ENCODE measurements around the gene SPESP1. TPM values are rescaled to one million over a fixed set of nuclear protein-coding genes. Genes with fewer than 3 reads are reported as not detected.
A peak's percentile ranks its signal among the peaks of the same experiment; 100 is the strongest.

The SPESP1 gene
- polyA plus RNA-seq, 2 of the 4 experiments (the other 2 are of a cell fraction) = not detected

DNA sequence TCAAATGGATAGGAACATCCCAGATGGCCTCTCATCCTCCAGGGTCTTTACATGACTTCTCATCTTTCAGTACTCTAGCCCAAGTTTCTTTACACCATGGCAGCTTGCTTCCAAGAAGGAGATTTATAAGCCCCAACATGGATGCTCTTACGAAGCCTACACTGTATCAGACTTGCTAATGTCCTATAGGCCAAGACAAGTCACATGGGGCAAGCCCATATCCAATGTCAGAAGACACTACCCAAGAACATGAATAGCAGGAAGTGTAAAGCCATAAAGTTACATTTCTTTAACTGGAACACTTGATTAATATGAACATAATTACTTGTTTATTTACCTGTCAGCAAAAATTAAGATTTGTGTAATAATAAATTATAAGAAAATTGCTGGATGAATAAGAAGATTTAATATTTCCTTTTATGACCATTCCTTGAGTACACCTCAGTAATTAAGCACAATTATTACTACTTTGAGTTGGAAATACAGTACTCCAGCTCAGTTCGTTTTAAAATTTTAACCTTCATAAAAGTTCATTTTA, 5.1 kb downstream of the SPESP1 start:
- Histone ChIP-seq H3K9me3 (no peaks in the 10 kb centered on the region), H3K4me1 (no peaks in the 10 kb centered on the region), H3K4me2 (no peak overlapping the region), H3K4me3 (no peak overlapping the region), H3K27ac (no peak overlapping the region)
- POLR2A ChIA-PET = no interaction called here
- FAIRE-seq = no peak
- ATAC-seq = peak in 1 of 2 experiments; percentile 48; a peak in 1 of 6 replicates
- peak; percentile 54 for TF ChIP-seq USF2 (IDR thresholded peaks at IDR 0.05)
- peak; percentile 81 for TF ChIP-seq MAFK (IDR thresholded peaks at IDR 0.05; ENCODE audit: partially characterized antibody)
- TF ChIP-seq HOXB13 (CRISPR knock-in tag; IDR thresholded peaks at IDR 0.05; ENCODE audit: low read depth) = no peak
- peak in 1 of 2 experiments; percentile 17 for DNase-seq (ENCODE audit: low read depth in 1 of 2, low spot score in 1 of 2)
- CTCF ChIA-PET = interaction anchor here (0.5 to 4.8 kb wide), 4 partner anchors 9 to 549 kb away, joined by 3 to 27 read pairs (median 4); no protein-coding TSS in a partner anchor
- WGBS (ENCODE audit: missing lambda C conversion rate) = 7% methylated on average over 2 of the region's 2 CpGs

DNA sequence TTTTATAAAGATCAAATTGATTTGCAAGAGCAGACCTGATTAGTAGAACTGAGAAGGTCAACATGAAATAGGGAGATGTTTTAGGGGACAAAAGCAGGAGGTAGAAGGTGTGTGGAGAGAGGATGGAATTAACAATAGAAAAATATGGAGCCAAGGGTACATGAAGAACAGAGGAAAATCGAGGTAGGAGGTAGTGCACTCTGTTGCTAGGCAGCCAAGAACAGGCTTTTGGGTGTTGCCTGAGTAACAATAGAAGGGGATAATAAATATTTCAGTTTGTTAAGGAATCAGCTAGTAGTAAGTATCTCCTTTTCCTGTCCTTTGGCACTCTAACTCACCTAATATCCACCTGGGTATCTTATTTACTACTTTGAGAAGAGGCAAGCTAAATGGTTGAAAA, 9.2 kb downstream of the SPESP1 start:
- DNase-seq (ENCODE audit: low read depth in 1 of 2, low spot score in 1 of 2) (no peak), ATAC-seq (no peak), FAIRE-seq (peak; percentile 46)
- POLR2A ChIA-PET = no interaction called here
- H3K4me3 ChIP-seq = no peak overlapping the region
- no peaks in the 10 kb centered on the region for H3K4me1 ChIP-seq
- CTCF ChIA-PET = interaction anchor here (0.9 to 1.9 kb wide), 4 partner anchors 13 to 263 kb away, joined by 3 to 8 read pairs (median 5); no protein-coding TSS in a partner anchor
- H3K9me3 ChIP-seq = no peaks in the 10 kb centered on the region; the same call in 2 of the 3 replicates
- 0% methylated on average over 1 of the region's 1 CpG for WGBS (ENCODE audit: missing lambda C conversion rate)
- no peak overlapping the region for H3K27ac ChIP-seq
- TF ChIP-seq RARB (CRISPR knock-in tag; IDR thresholded peaks at IDR 0.05) = no peak
- TF ChIP-seq CEBPB (IDR thresholded peaks at IDR 0.05) = no peak
- TF ChIP-seq, protein P1, sequence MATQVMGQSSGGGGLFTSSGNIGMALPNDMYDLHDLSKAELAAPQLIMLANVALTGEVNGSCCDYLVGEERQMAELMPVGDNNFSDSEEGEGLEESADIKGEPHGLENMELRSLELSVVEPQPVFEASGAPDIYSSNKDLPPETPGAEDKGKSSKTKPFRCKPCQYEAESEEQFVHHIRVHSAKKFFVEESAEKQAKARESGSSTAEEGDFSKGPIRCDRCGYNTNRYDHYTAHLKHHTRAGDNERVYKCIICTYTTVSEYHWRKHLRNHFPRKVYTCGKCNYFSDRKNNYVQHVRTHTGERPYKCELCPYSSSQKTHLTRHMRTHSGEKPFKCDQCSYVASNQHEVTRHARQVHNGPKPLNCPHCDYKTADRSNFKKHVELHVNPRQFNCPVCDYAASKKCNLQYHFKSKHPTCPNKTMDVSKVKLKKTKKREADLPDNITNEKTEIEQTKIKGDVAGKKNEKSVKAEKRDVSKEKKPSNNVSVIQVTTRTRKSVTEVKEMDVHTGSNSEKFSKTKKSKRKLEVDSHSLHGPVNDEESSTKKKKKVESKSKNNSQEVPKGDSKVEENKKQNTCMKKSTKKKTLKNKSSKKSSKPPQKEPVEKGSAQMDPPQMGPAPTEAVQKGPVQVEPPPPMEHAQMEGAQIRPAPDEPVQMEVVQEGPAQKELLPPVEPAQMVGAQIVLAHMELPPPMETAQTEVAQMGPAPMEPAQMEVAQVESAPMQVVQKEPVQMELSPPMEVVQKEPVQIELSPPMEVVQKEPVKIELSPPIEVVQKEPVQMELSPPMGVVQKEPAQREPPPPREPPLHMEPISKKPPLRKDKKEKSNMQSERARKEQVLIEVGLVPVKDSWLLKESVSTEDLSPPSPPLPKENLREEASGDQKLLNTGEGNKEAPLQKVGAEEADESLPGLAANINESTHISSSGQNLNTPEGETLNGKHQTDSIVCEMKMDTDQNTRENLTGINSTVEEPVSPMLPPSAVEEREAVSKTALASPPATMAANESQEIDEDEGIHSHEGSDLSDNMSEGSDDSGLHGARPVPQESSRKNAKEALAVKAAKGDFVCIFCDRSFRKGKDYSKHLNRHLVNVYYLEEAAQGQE (IDR thresholded peaks at IDR 0.05) = no peak
- no peak for TF ChIP-seq RNF2 (IDR thresholded peaks at IDR 0.05; ENCODE audit: borderline replicate concordance, low read depth)
- no peak for TF ChIP-seq HES2 (IDR thresholded peaks at IDR 0.05)
- TF ChIP-seq, protein P2, sequence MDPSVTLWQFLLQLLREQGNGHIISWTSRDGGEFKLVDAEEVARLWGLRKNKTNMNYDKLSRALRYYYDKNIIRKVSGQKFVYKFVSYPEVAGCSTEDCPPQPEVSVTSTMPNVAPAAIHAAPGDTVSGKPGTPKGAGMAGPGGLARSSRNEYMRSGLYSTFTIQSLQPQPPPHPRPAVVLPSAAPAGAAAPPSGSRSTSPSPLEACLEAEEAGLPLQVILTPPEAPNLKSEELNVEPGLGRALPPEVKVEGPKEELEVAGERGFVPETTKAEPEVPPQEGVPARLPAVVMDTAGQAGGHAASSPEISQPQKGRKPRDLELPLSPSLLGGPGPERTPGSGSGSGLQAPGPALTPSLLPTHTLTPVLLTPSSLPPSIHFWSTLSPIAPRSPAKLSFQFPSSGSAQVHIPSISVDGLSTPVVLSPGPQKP (IDR thresholded peaks at IDR 0.05; ENCODE audit: low read depth, low read length) = no peak
- no peak for TF ChIP-seq POLR2A (IDR thresholded peaks at IDR 0.05; ENCODE audit: low read length)
- TF ChIP-seq PBX3 (IDR thresholded peaks at IDR 0.05) = no peak
- no peak for TF ChIP-seq EP300 (IDR thresholded peaks at IDR 0.05)
- no peak for TF ChIP-seq JUN (IDR thresholded peaks at IDR 0.05)
- no peak for TF ChIP-seq EHF (CRISPR knock-in tag; IDR thresholded peaks at IDR 0.05)
- no peak for TF ChIP-seq HEYL (CRISPR knock-in tag; IDR thresholded peaks at IDR 0.05)
- no peak for TF ChIP-seq ZC3H11A (IDR thresholded peaks at IDR 0.05)
- TF ChIP-seq USF2 (IDR thresholded peaks at IDR 0.05) = no peak
- TF ChIP-seq MAZ (IDR thresholded peaks at IDR 0.05; ENCODE audit: borderline replicate concordance, low read depth, low read length) = no peak
- TF ChIP-seq, protein P3, sequence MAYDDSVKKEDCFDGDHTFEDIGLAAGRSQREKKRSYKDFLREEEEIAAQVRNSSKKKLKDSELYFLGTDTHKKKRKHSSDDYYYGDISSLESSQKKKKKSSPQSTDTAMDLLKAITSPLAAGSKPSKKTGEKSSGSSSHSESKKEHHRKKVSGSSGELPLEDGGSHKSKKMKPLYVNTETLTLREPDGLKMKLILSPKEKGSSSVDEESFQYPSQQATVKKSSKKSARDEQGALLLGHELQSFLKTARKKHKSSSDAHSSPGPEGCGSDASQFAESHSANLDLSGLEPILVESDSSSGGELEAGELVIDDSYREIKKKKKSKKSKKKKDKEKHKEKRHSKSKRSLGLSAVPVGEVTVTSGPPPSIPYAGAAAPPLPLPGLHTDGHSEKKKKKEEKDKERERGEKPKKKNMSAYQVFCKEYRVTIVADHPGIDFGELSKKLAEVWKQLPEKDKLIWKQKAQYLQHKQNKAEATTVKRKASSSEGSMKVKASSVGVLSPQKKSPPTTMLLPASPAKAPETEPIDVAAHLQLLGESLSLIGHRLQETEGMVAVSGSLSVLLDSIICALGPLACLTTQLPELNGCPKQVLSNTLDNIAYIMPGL (CRISPR knock-in tag; IDR thresholded peaks at IDR 0.05; ENCODE audit: borderline replicate concordance) = no peak
- no peak for TF ChIP-seq HOXA7 (CRISPR knock-in tag; IDR thresholded peaks at IDR 0.05)
- no peak for TF ChIP-seq TFCP2L1 (CRISPR knock-in tag; IDR thresholded peaks at IDR 0.05)
- H3K4me2 ChIP-seq = no peak overlapping the region

Measured in A549 (cell line).